Ascending aorta (tissue), 2 donors: ENCODE results near the gene DUSP3. TPM values are rescaled to one million over a fixed set of nuclear protein-coding genes. Genes with fewer than 3 reads are reported as not detected.

Experiments
- DNase-seq, 2 donors: peaks; one replicate each; pipeline ENCODE4 v3.0.0-alpha.2; 2019; ENCODE audit warnings: low spot score in 2 of 2
- H3K27ac ChIP-seq, 2 donors: fragments of 200-600 bp; sonication (generic); one replicate each; pipeline ENCODE4 v1.5.1; 2016 to 2017; ENCODE audit warnings: mild to moderate bottlenecking in 1 of 2
- H3K27me3 ChIP-seq: fragments of 200-600 bp; sonication (generic); one replicate; pipeline ENCODE4 v1.5.1; 2017
- H3K36me3 ChIP-seq, 2 donors: fragments of 200-600 bp; sonication (generic); one replicate each; pipeline ENCODE4 v1.5.1; 2016
- H3K4me1 ChIP-seq, 2 donors: fragments of 200-600 bp; sonication (generic); one replicate each; pipeline ENCODE4 v1.5.1; 2016 to 2017; ENCODE audit warnings: mild to moderate bottlenecking in 1 of 2
- H3K4me3 ChIP-seq, 2 donors: fragments of 200-600 bp; sonication (generic); one replicate each; pipeline ENCODE4 v1.5.1; 2016 to 2017; ENCODE audit warnings: mild to moderate bottlenecking in 1 of 2
- H3K9me3 ChIP-seq, 2 donors: fragments of 200-600 bp; sonication (generic); one replicate each; pipeline ENCODE4 v1.5.1; 2016
- intact Hi-C: fragments of 100-400 bp; cut with DNase I; formaldehyde crosslinking; loops from one replicate; pipeline ENCODE4 v1.15.1; 2023
- total RNA-seq: library from RNA; depleted of rRNA; stranded (reverse); fragments of >200 nt; gene quantifications from one replicate; pipeline ENCODE4 v1.1.0, GENCODE V29; 2016
- TF ChIP-seq, protein P1 (sequence below), 3 experiments: fragments of 200-600 bp in 2 of 3; fragments of 450-650 bp in 1 of 3; sonication (generic) in 2 of 3; IDR thresholded peaks; one replicate each; pipeline ENCODE4 v1.5.1; 2016 to 2019; ENCODE audit warnings: antibody characterized with exemption in 3 of 3, mild to moderate bottlenecking in 1 of 3, moderate library complexity in 1 of 3

The DUSP3 gene
- total RNA-seq, 1 donor from 2014 or later: 70.5 TPM

DNA sequence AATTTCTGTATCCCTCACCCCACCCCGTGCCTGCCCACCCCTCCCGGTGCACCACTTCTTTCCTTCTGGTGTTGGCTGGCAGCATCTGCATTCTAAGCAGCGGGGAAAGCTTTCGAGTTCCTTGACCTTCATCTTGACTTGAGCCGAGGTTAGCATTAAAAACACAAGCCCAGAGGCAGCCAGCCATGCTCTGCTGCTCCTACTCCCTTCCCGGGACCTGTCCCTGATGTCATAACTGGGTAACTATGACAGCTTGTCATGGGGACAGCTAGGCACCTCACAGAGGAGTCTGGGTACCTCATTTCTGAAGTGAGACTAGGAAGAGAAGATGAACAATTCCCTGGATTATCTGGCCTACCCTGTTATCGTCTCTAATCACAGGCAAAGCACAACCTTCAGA, 1.4 kb upstream of the DUSP3 start, which contains the start of gene CFAP97D1:
CFAP97D1 (plus strand) TSS at position 301 of the 400 bp plus-strand sequence; CDS start at position 329, 28 bp downstream.
- H3K27me3 ChIP-seq: no peaks in the 10 kb centered on the region
- no peaks in the 10 kb centered on the region for H3K9me3 ChIP-seq
- H3K27ac ChIP-seq: peak within 1 kb of the TSS; percentile 98 to 100
- peak within 1 kb of the TSS; percentile 82 to 93 for H3K4me3 ChIP-seq
- peaks cover 0 to 10% of the 10 kb centered on the region in 2 donors for H3K36me3 ChIP-seq
- TF ChIP-seq, protein P1, sequence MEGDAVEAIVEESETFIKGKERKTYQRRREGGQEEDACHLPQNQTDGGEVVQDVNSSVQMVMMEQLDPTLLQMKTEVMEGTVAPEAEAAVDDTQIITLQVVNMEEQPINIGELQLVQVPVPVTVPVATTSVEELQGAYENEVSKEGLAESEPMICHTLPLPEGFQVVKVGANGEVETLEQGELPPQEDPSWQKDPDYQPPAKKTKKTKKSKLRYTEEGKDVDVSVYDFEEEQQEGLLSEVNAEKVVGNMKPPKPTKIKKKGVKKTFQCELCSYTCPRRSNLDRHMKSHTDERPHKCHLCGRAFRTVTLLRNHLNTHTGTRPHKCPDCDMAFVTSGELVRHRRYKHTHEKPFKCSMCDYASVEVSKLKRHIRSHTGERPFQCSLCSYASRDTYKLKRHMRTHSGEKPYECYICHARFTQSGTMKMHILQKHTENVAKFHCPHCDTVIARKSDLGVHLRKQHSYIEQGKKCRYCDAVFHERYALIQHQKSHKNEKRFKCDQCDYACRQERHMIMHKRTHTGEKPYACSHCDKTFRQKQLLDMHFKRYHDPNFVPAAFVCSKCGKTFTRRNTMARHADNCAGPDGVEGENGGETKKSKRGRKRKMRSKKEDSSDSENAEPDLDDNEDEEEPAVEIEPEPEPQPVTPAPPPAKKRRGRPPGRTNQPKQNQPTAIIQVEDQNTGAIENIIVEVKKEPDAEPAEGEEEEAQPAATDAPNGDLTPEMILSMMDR (IDR thresholded peaks at IDR 0.05): no peak
- DNase-seq: no peak
- intact Hi-C loops: no loop called here
- peaks cover 4 to 26% of the 10 kb centered on the region in 2 donors for H3K4me1 ChIP-seq

DNA sequence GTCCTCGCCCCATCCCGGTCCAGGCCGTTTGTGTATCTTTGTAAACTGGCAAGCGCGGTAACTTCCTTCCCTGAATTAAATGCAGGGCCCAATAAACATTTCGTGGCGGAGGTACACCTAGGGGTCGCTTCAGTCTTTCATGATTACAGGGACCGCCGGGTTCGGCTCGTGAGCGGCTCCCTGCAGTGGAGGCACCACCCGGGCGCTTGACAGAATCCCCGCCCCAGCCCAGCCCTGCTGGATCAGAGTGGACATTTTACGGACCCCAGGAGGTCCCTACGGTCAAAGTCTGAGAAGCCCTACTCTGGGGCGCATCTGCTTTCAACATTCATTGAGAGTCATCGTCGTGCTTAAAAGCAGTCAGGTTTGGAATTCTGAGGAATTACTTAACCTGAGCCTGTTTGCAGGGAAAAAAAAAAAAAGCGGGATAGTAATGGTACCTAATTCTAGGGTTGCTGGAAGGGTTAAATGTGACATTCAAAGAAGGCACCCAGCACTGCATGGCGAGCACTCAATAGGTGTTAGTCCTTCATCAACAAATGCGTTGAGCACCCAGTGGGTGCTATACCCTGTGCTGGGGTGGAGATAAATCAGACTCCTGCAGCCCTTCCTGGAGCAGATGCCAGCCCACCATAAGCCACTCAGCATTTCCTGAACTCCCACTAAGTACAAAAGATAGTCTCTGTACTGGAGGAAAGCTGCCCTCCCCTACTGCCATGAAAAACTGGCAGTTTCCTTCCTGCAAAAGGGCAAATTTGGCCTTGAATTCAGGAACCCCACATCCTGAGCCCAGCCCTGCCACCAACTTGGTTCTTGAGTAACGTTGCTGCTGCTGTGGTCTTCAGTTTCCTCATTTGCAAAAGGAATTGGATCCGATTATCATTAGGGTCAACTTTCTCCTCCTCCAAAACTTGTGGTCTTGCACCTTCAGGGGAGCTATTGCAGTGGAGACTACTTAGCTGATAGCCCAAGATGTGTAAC, 658 bp upstream of the DUSP3 start:
- H3K27me3 ChIP-seq: no peaks in the 10 kb centered on the region
- TF ChIP-seq, protein P1 (IDR thresholded peaks at IDR 0.05): peak in 1 of 3 experiments; percentile 15
- peak in 1 of 2 donors; percentile 72 for DNase-seq
- H3K27ac ChIP-seq: peak overlapping the region; percentile 98 to 100
- peaks cover 6 to 17% of the 10 kb centered on the region in 2 donors for H3K36me3 ChIP-seq
- intact Hi-C loops: loop anchor here (2.0 to 10.0 kb wide), 3 partner anchors 53 to 385 kb away; partner anchors contain the start of genes ARL4D, CD300LG and MPP3
- H3K4me1 ChIP-seq: peaks cover 4 to 26% of the 10 kb centered on the region in 2 donors
- peak overlapping the region; percentile 82 to 93 for H3K4me3 ChIP-seq
- no peaks in the 10 kb centered on the region for H3K9me3 ChIP-seq

DNA sequence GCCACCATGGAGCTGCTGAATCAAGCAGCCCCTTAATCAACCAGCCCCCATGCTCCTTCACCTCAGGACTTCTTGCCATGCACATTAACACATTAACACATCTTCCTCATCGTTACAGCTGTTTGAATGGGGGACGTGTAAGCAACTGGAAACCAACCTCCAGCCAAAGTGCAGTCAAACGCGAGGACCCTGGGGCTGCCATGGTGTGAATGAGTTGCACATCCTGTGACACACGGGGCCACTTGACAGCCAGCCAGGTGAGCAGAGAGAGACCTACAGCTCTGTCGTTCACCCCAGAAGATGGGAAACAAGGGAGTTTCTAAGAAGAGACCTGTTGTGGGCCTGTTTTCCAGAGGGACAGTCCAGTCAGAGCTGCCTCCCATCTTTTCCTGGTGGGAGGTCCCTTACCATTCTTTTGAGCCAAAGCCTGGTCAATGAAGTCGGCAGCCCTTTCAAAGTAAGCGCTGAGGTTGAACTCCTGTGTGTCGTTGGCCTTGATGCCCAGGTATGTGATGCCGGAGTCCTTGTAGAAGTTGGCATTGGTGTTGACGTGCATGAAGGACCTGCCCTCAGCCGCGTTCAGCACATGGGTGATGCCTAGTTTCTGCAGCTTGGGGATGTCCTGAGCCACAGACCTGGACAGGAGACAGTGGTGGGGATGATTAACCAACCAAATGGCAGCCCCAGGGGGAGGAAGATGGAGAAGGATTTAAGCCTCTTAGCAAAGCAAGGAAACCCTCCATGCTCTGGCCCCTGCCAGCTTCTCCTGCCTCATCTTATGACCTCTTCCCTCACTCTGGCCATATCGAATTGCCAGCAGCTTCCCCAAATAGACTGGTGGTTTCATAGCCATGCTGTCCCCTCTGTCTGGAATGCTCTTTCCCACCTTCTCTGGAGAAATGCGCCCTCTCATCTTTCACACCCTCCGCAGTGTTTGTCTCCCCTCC, 4.2 kb downstream of the DUSP3 start:
- Histone ChIP-seq H3K4me1 (peaks cover 11 to 43% of the 10 kb centered on the region in 2 donors), H3K4me3 (no peak overlapping the region), H3K27ac (peak overlapping the region; percentile 72 to 98), H3K36me3 (peaks cover 29 to 64% of the 10 kb centered on the region in 2 donors), H3K9me3 (no peaks in the 10 kb centered on the region), H3K27me3 (no peaks in the 10 kb centered on the region)
- intact Hi-C loops: loop anchor here (5.0 to 10.0 kb wide), 2 partner anchors 73 to 380 kb away; partner anchors contain the start of genes ARL4D and CD300LG
- no peak for DNase-seq
- TF ChIP-seq, protein P1 (IDR thresholded peaks at IDR 0.05): no peak

DNA sequence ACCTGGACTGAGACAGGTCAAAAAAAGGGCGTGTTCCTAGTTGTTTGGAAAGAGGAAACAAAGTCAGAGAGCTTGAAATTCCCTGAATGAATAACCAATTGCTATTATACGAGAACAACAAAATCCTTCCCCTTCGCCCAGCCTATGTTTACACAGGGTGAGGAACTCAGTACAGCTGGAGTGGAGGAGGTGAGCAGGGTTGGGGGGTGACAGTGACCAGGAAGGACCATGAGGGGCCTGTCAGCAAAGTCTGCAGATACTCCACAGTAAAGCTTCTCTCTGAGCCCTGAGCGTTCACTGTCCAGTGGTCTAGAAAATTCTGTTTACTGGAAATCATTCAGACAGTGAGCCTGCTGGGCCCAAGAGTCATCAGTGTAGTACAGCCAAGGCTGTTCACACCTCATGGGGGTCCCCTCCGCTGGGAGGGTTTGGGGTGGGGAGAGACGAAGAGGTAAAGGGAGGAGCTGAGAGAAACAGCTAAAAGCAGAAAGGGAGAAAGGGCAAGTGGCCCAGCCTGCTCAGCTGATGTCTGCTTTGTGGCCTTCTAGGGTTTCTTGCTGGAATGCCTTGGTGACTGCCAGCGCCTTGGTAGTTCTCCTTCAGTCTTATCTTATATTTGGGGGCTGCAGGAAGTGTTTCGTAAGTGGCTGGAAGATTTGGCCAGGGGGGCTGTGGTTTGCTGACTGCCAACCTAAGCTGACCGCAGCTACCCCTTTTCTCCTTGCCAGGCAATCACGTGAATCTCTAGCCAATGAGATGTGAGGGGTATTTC, 5.7 kb downstream of the DUSP3 start:
- DNase-seq: peak in 1 of 2 donors; percentile 82
- peak overlapping the region; percentile 72 to 98 for H3K27ac ChIP-seq
- no peaks in the 10 kb centered on the region for H3K27me3 ChIP-seq
- TF ChIP-seq, protein P1 (IDR thresholded peaks at IDR 0.05): no peak
- peaks cover 43 to 79% of the 10 kb centered on the region in 2 donors for H3K36me3 ChIP-seq
- intact Hi-C loops: loop anchor here (10.0 kb wide), 1 partner anchor 378 kb away; the partner anchor contains the start of gene ARL4D
- H3K9me3 ChIP-seq: no peaks in the 10 kb centered on the region
- H3K4me3 ChIP-seq: no peak overlapping the region
- H3K4me1 ChIP-seq: peaks cover 11 to 48% of the 10 kb centered on the region in 2 donors
